GM21367 (cell line): Measurements from ENCODE around the gene PIGM.

Experiments used
- ATAC-seq: cut with Tn5 transposase; IDR thresholded peaks from one replicate; pipeline ENCODE4 v1.9.1; 2021; ENCODE audit not compliant: unreplicated experiment

PIGM gene

DNA sequence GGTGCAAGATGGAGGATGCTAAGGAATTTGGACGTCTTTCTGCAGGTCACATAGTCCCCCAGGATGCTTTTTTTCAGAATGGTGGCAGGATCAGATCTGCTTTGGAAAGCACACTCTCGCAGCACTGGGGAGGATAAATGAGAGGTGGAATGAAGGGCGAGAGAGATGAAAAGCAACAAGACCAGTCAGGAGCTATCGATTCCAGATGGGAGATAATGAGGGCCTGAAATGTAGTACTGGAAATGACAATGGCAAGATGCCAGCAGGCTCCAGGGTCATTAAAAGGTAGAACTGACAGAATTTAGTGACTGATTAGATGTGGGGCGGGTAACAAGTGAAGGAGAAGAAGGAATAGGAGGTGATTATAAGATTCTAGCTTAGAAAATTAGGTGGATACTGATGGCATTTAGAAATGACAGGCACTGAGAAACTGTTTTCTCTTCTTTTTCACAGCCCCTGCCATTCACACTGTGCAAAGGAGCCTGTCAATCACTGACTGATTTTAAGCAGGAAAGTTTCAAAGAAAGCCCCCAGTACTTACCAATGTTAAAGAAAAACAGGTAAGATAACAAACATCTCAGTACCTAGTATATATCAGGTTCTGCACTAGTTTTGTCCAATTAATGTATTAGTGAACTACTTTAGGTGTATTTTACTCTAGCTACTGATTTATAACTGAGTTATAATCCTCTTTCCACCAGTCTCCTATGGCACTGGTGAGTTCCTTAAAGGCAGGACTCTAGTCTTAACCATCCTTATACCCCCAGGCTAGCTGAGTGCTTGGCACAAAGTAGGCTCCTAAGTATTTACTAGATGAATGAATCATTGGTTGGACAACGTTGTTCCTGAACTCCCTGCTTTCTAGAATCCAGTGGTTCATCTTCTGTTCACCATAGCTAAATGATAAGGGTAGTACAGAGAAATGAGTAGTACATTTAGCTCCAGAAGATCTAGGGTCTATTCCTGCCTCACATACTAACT is 9.2 kb downstream of the PIGM start:
- ATAC-seq, result no peak

- no peak for ATAC-seq
Measured at GRCh38 chr1:160021376-160022074, 10.3 kb downstream of the PIGM start.

DNA sequence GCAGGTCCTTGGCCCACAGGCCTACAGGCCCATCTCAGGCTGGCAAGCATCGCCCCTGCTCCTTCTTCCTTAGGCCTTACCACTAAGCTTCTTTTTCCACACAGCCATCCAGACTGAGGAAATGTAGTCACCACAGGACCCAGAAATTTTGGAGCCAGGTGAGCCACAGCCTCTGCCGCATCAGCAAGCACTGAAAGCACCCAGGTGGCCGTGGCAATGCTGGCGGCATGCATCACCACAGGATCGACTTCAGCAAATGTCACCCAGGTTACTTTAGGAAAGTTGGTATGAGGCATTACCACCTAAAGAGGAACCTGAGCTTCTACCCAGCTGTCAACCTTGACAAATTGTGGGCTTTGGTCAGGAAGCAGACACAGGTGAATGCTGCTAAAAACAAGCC is 11.6 kb downstream of the PIGM start:
- ATAC-seq, result no peak

- ATAC-seq, result no peak
Measured at GRCh38 chr1:160018900-160019299, 12.9 kb downstream of the PIGM start.

- no peak for ATAC-seq
Measured at GRCh38 chr1:160018347-160018746, 13.4 kb downstream of the PIGM start.

GRCh38 chr1:160017592-160017991 is 14.2 kb downstream of the PIGM start:
- ATAC-seq, result no peak

DNA sequence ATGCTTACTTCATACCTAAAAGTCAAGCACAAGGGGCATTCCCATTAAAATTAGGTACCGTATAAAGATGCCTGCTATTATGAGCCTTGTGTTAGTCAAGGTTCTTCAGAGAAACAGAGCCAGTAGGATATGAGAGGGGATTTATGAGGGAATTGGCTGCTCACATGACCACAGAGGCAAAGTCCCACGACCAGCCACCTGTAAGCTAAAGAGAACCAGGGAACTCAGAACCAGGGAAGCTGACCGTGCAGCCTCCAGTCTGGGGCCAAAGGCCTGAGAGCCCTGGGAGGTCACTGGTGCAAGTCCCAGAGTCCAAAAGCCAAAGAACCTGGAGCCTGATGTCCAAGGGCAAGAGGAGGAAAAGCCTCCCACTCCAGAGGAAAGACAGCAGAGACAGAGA is 20.0 kb downstream of the PIGM start:
- ATAC-seq, result no peak

DNA sequence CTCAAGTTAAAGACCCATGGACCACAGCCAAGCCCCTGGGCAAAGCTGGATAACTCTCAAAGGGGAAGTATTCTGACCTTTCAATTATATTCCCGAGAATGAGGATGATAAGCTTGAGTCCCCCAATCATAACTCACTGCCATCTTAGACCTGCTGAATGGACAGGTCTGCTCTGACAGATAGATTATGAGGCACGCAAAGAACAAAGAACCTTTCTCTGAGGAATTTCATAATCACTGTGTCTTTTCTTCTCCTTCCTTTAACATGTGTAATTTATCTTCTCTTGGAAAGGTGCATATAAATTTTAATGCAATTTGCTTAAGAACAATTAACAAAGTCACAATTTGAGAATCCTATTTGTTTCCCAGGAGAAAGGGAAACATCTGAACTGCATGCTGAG is 22.0 kb downstream of the PIGM start:
- ATAC-seq, result no peak

GRCh38 chr1:160009081-160009480 is 22.7 kb downstream of the PIGM start:
- no peak for ATAC-seq

DNA sequence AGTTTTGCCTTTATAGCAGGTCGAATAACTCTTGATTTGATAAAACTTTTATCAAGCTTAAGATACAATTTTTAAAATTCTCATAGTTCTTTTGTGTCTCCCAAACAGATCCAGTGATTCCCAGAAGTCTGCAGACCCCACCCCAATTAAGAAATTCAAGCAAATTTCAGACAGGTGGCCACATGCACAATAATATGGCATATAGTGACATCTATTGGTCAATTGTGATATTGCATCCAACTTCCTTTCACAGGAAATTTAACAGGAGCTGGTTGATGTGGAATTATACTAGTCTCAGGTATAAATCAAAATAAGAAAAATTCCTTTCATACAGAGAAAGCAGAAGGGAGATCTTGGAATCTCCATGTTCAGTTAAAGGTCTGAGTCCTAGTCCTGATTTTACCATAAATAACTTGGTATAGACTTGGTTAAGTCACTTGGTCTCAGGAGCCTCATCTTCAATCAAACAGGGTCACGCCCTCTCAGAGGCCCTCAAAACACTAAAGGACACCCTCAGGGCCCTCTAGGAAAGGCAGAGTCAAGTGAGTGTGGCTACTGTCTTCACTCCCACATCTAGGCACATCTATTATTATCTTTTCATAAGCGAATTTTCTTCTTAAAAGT is 24.1 kb downstream of the PIGM start:
- no peak for ATAC-seq

DNA sequence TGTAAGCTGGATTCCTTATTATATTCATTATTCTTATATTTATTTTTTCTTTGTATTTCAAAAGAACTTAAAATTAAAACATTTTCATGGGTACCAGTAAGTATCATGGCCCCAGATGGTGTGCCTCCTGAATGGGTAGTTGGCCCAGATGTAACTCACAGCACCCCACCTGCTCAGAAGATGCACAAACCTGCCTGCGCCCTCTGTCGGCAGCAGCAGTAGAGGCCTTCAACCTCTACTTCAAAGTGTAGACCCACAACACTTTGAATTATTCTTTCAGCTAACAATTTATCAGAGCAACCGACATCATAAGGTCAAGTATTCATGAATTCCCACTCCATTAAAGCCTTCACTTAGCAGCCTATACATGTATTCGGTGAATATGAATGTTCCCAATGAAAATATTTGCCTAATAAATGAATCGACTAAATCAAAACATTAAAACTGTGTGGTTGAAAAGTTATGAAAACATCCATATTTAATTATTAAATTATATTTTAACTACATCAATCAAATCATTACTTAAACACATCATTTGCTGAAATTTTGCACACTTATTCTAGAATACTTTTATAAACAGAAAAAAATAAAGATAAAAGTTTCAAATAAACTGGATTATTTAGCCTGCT is 25.4 kb downstream of the PIGM start:
- ATAC-seq, result no peak

GRCh38 chr1:160005070-160005469 is 26.7 kb downstream of the PIGM start:
- no peak for ATAC-seq

DNA sequence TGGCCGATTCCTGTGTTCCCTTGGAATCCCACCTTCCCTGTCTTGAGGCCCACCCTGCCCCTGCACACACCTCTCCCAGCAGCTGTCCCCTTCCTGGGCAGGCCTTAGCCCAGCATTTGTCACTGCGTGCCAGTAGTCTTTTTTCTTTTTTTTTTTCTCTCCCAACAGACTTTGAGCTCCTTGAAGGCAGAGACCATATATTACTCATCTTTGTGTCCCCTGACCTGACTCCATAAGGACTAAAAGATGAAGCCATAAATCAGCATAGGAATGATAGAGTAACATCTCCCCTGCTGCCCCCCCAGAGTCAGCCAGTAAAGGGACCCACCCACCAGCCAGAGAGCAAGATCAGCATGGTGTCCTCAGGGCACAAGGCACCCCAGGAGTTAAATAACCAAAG is 27.4 kb downstream of the PIGM start:
- ATAC-seq, result no peak

- ATAC-seq, result no peak
Measured at GRCh38 chr1:160004001-160004400, 27.8 kb downstream of the PIGM start.

DNA sequence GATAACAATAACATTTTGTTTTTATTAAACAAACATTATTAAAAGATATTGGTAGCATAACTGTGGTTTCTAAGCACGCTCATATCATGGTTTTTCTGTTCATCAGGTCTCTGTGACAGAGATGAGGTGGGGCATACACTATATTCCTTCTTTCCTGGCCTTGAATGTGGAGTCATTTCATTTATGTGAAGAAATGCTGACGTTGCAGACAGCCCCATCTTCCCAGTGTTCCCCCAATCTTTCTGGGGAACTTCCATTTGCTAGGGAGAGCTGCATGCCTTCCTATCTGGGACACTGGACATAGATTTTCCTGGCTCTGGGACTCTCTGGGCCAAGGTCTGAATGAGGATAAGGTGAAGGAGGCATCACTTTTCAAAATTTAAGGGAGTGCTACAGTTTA is 30.4 kb downstream of the PIGM start:
- ATAC-seq, result no peak

- no peak for ATAC-seq
Measured at GRCh38 chr1:159999204-159999603, 32.6 kb downstream of the PIGM start.

DNA sequence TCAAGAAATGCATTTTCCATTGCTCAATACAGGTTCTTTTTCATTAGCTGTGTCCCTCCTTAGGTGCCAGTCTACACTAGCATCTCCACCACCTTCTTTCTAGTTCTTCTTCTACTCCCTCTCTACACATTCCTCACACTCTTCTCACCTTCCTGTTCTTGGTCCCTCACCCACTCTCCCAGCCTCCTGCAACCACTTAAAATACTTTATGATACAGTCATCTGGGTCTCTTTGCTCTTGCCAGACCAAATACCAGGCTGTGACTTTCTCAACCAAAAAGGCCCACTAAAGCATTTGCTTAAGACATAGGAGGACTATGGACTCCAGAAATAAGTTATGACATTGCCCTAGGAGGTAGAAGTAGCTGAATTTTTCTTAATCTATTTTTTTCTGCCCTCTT is 35.1 kb downstream of the PIGM start:
- ATAC-seq, result no peak

DNA sequence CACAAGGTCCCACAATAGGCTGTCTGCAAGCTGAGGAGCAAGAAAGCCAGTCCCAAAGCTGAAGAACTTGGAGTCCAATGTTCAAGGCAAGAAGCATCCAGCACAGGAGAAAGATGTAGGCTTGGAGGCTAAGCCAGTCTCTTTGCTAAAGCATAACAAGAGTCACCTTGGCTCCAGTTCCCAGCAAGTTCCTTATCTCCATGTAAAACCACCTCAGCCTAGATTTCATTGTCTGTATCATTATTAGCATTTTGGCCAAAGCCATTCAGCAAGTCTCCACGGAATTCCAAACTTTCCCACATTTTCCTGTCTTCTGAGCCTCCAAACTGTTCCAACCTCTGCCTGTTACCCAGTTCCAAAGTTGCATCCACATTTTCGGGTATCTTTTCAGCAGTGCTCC is 36.9 kb downstream of the PIGM start:
- no peak for ATAC-seq

- no peak for ATAC-seq
Measured at GRCh38 chr1:159993911-159994310, 37.9 kb downstream of the PIGM start.

DNA sequence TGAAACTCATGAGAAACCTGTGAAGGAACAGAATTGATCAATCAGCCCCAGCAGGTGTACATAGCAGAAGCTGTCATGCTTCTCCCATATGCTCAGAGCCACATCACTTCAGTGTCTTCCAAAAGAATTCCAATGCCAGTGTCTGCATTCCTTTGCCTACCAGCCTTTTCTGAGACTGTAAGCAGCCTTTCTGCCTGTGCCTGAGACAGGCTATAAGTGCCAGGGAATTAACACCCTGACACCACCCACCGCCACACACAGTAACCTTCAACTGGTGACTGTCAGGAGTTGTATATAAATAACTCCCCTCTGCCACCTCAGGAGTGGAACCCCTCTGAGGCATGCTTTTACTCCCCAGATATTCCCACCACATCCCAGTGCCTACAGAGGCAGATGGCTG is 39.6 kb downstream of the PIGM start:
- no peak for ATAC-seq

DNA sequence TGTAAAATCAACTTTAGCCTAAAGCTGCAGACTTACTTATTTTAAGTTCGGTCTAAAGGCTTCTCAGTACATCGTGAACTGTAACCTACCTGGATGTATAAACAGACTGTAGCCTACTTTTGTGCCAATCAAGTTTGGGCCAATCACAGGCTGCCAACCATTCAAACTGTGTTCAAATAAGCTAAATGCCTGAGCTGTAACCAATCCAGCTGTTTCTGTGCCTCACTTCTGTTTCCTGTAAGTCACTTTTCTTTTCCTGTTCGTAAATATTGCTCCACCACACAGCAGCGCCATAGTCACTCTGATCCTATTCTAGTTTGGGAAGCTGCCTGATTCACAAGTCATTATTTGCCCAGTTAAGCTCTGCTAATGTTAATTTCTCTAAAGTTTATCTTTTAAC is 40.3 kb downstream of the PIGM start:
- no peak for ATAC-seq
